ENCODE data around the gene CCDC106.

The CCDC106 gene

DNA sequence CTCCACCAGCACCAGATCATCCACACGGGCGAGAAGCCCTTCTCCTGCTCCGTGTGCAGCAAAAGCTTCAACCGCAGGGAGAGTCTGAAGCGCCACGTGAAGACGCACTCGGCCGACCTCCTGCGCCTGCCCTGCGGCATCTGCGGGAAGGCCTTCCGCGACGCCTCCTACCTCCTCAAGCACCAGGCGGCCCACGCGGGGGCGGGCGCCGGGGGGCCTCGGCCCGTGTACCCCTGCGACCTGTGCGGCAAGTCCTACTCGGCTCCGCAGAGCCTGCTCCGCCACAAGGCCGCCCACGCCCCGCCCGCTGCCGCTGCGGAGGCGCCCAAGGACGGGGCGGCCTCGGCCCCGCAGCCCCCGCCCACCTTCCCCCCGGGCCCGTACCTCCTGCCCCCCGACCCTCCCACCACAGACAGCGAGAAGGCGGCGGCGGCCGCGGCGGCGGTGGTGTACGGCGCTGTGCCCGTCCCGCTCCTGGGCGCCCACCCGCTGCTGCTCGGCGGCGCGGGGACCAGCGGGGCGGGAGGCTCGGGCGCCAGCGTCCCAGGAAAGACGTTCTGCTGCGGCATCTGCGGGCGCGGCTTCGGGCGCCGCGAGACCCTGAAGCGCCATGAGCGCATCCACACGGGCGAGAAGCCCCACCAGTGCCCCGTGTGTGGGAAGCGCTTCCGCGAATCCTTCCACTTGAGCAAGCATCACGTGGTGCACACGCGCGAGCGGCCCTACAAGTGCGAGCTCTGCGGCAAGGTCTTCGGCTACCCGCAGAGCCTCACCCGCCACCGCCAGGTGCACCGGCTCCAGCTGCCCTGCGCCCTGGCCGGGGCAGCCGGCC is 33.1 kb upstream of the CCDC106 start:
- no peak for DNase-seq

DNA sequence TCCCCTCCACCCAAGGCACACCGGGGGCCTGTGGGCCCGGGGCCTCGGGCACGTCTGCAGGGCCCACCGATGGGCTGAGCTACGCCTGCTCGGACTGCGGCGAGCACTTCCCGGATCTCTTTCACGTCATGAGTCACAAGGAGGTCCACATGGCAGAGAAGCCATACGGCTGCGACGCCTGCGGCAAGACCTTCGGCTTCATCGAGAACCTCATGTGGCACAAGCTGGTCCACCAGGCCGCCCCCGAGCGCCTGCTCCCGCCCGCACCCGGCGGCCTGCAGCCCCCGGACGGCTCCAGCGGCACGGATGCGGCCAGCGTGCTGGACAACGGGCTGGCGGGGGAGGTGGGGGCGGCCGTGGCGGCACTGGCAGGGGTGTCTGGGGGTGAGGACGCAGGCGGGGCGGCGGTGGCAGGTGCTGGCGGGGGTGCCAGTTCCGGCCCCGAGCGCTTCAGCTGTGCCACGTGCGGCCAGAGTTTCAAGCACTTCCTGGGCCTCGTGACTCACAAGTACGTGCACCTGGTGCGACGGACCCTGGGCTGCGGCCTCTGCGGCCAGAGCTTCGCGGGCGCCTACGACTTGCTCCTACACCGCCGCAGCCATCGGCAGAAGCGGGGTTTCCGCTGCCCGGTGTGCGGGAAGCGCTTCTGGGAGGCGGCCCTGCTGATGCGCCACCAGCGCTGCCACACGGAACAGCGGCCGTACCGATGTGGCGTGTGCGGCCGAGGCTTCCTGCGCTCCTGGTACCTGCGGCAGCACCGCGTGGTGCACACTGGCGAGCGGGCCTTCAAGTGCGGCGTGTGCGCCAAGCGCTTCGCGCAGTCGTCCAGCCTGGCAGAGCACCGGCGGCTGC is 32.2 kb upstream of the CCDC106 start:
- no peak for DNase-seq

DNA sequence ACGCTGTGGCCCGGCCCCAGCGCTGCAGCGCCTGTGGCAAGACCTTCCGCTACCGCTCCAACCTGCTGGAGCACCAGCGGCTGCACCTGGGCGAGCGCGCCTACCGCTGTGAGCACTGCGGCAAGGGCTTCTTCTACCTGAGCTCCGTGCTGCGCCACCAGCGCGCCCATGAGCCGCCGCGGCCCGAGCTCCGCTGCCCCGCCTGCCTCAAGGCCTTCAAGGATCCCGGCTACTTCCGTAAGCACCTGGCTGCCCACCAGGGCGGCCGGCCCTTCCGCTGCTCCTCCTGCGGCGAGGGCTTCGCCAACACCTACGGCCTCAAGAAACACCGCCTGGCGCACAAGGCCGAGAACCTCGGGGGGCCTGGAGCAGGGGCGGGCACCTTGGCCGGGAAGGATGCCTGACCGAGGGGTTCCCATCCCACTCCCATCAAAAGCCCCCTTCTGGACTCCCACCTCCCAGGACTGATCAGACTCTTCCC is 31.6 kb upstream of the CCDC106 start:
- no peak for DNase-seq

DNA sequence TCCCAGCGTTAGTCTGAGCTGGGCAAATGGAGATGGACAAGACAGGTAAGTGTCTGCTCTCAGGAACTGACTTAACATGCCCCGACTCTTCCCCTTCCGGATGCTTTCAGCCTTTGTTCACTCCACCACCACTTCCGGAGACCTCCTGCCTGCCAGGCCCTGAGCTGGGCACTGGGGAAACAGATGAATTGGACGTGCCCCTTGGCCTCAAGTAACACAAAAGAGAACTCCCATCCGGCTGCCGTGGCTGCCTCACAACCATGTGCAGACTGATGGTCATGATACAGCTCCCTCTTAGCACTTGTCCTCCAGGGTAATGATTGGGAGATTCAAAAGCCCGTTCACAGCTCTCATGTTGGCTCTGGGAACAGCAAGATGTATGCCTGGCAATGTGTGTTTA is 30.6 kb upstream of the CCDC106 start:
- no peak for DNase-seq

DNA sequence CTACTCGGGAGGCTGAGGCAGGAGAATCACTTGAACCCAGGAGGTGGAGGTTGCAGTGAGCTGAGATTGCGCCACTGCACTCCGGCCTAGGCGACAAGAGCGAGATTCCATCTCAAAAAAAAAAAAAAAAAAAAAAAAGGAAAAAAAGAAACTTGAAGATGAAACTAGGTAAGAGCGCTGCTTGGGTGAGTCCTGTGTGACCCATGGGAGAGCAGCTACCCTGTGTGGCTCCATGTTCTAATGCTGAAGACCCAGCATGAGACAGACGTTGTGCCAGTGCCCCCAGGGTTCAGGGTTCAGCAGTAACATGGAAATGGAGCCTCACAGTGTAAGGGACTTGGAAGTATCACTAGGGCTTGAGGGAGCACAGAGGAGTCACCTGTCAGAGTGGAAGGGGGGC is 29.6 kb upstream of the CCDC106 start:
- DNase-seq = no peak

DNA sequence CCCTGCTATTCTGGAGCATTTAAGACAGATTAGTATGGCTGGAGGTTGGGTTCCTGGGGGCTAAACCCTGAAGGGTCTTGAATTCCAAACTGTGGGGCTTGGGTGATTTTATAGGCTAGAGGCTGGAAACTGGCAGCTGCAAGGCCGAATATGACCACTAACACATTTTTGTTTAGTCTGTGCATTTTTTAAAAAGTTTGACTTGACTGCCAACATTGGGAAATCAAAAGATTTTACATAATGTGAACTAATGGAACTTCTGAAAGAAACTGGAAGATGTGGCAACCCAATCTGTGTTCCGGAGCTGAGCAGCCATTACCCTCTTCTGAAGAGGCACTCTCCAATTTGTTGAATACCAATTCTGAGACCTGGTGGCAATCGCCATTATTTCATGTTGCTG is 28.7 kb upstream of the CCDC106 start:
- DNase-seq = peak; percentile 42

DNA sequence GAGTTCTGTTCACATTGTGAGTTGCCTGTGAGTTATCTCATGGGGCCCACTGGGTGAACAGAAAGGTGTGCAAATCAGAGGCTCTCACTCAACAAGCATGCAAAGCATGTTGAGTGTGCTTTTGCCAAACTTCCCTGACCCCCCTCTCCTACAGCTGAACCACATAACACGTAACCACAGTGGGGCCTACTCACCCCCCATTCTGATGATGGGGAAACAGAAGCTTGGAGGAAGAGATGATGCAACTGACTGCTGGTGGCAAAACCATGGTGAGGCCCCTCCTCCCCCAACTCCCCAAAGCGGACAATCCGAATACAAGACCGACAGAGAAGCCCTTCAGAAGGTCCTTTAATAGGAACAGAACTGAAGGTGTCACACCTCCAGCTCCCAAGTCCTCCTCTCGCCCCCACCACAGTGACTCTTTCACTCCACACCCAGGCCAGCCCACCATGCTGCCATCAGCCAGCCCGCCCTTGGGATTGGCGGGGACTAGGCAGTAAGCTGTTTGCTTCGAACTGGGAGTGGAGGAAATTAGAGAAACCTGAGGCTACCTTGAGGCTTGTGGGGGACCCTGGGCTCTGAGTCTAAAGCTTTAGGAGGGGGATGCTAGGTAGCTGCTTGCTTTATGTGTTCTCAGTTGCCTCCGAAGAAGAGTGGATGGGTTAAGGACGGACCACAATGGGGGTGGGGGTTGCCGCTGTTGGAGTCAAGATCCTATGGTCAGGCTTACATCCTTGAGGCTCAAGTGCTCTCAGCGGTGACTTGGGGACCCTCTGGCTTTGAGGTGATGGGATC is 27.4 kb upstream of the CCDC106 start:
- DNase-seq = peak; percentile 88

DNA sequence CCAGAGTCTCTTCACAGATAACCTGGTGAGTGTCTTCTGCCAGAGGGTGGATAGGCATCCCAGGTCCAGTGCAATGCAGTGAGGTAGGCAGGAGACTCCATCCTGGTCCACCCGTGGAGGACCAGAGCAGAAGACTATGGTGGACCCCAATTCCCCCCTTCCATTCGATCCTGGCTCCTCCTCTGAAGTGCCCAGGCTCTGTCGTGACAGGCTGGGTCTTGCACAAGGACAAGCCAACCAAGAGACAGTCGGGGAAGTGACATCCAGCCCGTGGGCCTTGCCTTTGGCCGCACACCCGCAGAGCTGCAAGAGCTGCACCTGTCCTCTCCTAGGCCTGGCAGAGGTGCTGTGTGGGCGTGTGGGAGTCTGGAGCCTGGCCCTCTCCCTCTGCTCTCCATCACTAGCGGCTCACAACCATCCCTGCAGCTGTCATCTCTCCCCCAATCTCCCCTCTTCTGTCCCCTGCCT is 26.8 kb upstream of the CCDC106 start:
- DNase-seq = no peak

DNA sequence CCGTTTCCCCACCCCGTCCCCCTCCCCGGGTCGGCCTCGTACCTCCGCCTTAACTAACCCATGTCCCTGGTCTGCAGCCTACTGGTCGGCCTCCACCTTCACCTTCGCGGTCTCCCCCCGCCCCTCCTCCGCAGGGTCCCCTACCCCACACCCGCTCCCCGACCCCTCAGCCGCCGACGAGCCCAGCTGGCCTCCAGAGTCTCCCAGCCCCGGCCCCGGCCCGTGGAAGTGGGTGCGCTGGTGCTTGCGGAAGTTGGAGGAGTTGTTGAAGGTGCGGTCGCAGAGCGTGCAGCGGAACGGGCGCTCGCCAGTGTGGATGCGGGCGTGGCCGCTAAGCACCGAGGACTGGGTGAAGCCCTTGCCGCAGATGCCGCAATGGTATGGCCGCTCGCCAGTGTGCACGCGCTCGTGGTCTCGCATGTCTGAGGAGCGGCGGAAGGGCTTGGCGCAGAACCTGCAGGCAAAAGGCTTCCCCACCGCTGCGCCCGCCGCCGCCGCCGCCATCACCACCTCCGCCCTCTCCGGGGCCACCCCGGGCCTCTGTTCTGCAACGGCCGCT is 26.3 kb upstream of the CCDC106 start:
- no peak for DNase-seq

DNA sequence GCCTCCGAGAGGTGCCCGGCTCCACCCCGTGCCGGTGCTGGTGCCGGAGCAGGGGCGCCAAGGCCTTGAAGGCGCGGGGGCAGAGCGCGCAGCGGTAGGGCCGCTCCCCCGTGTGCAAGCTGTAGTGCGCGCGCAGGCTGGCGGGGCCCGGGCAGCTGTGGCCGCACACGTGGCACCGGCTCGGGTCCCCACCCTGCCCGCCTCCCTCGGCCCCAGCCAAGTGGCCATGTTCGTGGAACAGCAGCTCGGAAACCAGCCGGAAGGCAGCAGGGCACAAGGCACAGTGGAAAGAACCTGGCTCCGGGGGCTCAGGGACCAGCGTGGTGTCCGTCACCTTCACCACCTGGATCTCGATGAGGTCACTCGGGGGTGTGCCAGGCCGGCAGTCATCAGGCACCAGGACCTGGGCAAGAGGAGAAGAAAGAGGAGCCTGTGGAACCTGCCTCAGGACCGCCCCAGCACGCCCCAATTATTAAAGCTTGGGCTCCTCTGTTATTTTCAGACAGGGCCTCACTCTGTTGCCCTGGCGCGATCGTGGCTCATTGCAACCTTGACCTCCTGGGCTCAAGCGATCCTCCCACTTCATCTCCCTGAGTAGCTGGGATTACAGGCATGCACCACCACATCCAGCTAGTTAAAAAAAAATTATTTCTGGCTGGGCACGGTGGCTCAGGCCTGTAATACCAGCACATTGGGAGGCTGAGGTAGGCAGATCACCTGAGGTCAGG is 25.6 kb upstream of the CCDC106 start:
- DNase-seq = no peak

DNA sequence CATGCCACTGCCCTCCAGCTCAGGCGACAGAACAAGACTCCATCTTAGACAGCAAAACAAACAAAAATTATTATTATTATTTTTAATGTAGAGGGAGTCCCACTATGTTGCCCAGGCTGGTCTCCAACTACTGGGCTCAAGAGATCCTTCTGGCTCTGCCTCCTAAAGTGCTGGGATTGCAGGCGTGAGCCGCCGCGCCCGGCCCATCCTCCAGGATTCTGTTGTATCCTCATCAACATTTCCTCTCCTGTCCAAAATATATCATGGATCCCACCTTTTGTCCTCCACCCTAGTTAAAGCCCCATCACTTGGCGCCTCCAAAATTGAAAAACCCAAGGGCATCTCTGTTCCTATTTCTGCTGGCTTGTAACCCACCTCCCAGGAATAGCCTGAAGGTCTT is 24.9 kb upstream of the CCDC106 start:
- no peak for DNase-seq

DNA sequence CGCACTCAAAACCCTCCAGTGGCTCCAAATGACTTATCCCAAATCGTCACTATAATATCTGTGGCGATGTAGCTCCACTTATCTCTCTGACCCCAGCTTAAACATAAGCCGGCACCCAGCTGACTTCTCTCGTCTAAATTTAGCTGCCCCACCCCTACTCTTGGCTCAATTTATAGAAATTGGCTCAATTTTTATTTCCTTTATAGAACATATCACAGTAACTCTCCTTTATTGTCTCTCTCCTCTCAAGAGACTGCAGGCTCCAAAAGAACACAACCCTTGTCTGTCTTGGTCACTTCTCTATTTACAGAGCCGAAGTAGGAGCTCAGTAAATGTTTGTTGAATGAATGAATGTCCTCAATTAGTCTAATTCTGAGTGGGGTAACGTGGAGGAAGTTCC is 24.5 kb upstream of the CCDC106 start:
- no peak for DNase-seq

DNA sequence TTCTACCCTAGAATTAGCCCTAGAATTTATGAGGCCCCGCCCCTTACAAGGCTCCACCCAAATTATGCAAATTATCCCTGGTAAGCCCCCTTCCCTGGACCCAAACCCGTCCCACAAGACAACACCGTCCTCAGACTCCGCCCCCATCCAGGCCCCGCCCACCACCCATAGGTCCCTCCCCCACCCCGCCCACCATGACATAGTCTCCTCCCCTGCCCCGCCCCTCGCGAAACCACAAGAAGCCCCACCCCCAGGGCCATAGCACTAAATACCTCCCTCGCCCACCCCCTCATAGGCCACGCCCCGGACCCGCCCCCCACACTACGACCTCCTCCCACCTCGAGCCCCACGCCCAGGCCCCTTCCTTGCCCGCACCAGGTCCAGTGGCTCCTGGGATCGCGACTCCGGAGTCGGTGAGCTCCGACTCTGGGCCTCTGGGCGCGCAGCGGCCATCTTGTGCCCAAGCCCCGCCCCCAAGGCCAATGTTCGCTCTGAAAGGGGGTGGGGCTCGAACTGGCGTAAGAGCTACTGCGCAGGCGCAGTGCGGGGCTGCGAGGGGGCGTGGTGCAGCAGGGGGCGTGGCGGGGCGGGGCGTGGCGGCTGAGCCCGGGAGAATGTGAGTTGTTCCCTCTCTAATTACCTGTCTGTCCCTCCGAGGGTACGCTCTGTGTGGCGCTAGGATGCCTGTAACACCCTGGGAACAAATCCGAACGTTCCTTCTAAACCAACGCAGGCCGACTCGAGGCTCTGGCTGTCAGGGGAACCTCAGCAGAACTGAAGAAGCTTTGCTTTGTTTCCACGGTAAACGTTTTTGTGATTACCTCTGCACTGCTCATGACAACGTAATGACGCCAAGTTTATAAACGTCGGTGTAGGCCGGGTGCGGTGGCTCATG is 23.7 kb upstream of the CCDC106 start, which contains the start of gene ZNF784:
TSS of gene ZNF784 (minus strand) at position 458 of the 895 bp plus-strand sequence. CDS start at position 453, 5 bp downstream.
- DNase-seq = peak; percentile 92

DNA sequence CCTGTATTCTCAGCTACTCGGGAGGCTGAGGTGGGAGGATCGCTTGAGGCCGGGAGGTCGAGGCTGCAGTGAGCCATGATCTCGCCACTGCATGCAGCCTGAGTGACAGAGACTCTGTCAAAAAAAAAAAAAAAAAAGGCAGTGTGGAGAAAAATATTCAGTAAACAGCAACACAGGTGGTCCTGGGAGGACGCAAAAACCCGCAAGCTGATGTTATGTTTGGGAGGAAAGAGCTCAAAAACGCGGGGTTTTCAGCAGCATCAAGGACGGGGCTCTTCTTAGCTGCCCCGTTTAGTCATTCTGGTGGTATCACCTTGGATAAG is 23.0 kb upstream of the CCDC106 start:
- DNase-seq = no peak

DNA sequence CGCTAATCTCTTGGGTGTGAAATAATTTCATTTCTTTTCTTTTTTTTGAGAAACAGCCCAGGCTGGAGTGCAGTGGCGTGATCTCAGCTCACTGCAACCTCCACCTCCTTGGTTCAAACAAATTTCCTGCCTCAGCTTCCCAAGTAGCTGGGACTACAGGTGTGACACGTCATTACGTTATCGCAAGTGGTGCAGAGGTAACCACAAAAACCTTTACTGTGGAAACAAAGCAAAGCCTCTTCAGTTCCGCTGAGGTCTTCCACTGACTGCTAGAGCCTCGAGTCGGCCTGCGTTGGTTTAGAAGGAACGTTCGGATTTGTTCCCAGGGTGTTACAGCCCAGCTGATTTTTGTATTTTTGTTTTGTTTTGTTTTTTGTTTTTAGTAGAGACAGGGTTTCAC is 21.7 kb upstream of the CCDC106 start:
- no peak for DNase-seq

DNA sequence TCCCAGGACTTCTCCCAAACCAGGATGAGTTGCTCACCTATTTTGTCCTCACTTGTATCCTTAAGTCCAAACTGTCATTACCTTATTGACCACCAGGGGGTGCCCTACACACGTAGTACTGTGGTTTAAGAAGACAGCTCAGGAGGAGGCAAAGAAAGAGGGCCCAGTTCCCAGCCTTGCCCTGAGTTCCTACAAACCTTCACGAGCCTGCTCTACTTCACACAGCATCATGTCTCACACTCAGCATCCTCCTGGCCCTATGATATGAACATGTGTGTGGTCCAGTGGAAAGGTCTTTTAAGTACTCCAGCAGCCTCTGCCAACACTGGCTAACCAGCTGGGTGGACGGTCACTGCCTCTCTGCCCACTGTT is 15.6 kb upstream of the CCDC106 start:
- DNase-seq = peak; percentile 89

DNA sequence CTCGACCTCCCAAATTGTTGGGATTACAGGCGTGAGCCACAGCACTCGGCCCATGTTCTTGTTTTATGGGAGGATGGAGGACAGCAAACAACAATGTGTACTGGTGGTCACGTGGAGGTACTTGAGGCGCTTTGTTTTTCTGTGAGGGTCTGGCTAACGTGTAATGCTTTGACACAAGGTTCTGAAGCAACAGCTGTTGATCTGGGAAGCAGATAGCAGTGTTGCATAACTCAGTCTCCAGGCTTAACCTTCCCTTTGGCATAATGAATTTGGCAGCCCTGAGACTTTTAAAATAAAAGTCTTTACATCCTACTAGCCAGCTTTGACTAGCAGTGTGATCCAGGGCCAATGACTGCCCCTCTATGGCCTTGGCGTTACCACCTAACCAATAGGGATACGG is 14.2 kb upstream of the CCDC106 start:
- no peak for DNase-seq

DNA sequence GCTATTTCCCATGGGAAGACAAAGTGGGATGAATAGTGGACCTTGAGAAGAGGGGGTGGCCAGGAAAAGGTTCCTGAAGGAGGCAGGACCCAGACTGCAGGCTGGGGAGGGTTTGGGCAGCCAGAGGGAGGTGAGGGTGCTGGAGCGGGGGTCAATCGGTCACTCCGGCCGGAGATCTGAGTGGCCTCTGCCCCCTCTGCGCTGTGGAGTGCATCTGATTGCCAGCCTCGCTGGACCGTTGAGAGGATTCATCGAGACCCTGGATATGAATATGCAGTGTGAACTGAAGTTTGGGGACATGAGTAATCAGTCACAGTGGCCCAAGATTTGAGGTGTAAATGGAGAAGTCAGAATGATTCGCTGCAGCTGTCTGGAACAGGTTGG is 12.7 kb upstream of the CCDC106 start:
- DNase-seq = no peak

DNA sequence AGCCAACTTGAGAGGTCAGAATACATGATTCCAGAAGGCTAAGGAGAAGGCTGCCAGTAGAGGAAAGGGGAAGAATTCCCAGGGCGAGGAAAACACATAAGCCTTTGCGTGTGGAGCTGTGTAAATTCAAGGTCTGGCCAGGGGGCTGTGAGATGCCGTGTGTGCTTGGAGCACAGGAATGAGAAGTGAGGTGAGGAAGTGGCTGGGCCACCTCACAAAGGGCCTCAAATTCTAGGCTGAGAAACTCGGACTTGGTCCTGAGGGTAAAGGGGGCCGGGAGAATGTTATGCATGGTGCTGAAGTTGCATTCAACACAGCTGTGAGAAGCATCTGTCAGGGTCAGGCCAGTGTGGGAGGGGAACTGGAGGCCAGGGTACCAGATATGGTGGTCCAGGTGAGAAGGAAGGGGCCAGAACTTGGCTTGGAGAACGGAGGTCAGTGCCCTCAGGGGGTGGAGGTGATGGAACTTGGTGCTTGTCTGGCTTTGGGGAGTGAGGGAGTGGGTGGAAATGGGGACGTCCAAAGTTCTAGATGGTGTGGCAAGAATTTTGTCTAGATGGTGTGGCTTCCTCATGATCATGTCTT is 12.1 kb upstream of the CCDC106 start:
- DNase-seq = no peak

DNA sequence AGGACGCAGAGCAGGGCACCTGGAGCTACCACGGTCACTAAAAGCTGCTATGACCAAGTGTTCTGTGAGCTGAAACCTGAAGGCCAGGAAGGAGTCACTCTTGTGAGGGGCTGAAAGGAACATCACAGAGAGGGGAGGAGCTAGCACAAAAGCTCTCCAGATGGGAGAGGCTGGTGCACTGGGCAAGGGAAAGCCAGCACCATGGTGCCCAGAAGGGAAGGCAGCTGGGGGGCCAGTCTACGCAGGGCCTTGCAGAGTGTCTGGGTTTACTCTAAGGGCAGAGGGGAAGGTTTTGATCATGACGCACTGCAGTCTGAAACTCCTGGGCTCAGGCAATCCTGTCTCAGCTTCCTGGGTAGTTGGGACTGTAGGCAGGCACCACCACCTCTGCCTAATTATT is 11.3 kb upstream of the CCDC106 start:
- DNase-seq = no peak
